Activated CD4-positive, alpha-beta T cell treated with anti-CD3 and anti-CD28 coated beads, Interleukin-2, Interleukin-6, amounts not matched to agents 100 ng/mL and 50 ng/mL, durations not matched to agents 16 hours and 8 hours (primary cell): ENCODE measurements around the gene IKZF3.
"Not testable (repeated sequence)": the region's sequence is repeated elsewhere in the genome, so short reads cannot be mapped to it uniquely, and the experiment has no call there.

Experiments
- DNase-seq: peaks from one replicate; pipeline ENCODE4 v3.0.0-alpha.2; 2020

Gene IKZF3

GRCh38 chr17:39863918-39864746 lies at the start of gene IKZF3:
TSS of gene IKZF3 (minus strand) at chr17:39864312. CDS start at chr17:39864126, 186 bp downstream.
- DNase-seq, result peak; percentile 87

GRCh38 chr17:39908789-39909352 lies 44.8 kb upstream of the IKZF3 start:
- no peak for DNase-seq

GRCh38 chr17:39904990-39905288 lies 40.8 kb upstream of the IKZF3 start:
- DNase-seq, result no peak

- peak; percentile 63 for DNase-seq
Measured at GRCh38 chr17:39903158-39903884, 39.2 kb upstream of the IKZF3 start.

GRCh38 chr17:39902027-39902426 lies 37.9 kb upstream of the IKZF3 start:
- not testable (repeated sequence) for DNase-seq

GRCh38 chr17:39899215-39899614 lies 35.1 kb upstream of the IKZF3 start:
- DNase-seq, result no peak

GRCh38 chr17:39898088-39898487 lies 34.0 kb upstream of the IKZF3 start:
- no peak for DNase-seq

GRCh38 chr17:39894681-39895376 lies 30.7 kb upstream of the IKZF3 start:
- DNase-seq, result peak; percentile 29

- DNase-seq, result no peak
Measured at GRCh38 chr17:39889200-39889599, 25.1 kb upstream of the IKZF3 start.

GRCh38 chr17:39887078-39887477 lies 23.0 kb upstream of the IKZF3 start:
- no peak for DNase-seq

- not testable (repeated sequence) for DNase-seq
Measured at GRCh38 chr17:39886102-39886501, 22.0 kb upstream of the IKZF3 start.

GRCh38 chr17:39872751-39873150 lies 8.6 kb upstream of the IKZF3 start:
- no peak for DNase-seq

GRCh38 chr17:39871801-39872200 lies 7.7 kb upstream of the IKZF3 start:
- no peak for DNase-seq

- no peak for DNase-seq
Measured at GRCh38 chr17:39870776-39871175, 6.7 kb upstream of the IKZF3 start.

- no peak for DNase-seq
Measured at GRCh38 chr17:39868554-39868942, 4.4 kb upstream of the IKZF3 start.

- peak; percentile 52 for DNase-seq
Measured at GRCh38 chr17:39867880-39868553, 3.9 kb upstream of the IKZF3 start, which contains the start of gene ZPBP2. TSS of gene ZPBP2 (plus strand) at chr17:39868202. CDS start at chr17:39868355, 153 bp downstream.

GRCh38 chr17:39867084-39867879 lies 3.2 kb upstream of the IKZF3 start:
- DNase-seq, result peak; percentile 89

GRCh38 chr17:39866013-39866730 lies 2.1 kb upstream of the IKZF3 start:
- no peak for DNase-seq

- no peak for DNase-seq
Measured at GRCh38 chr17:39863244-39863917, 731 bp downstream of the IKZF3 start.

GRCh38 chr17:39861235-39861634 lies 2.9 kb downstream of the IKZF3 start:
- DNase-seq, result no peak
